ENCODE measurements around the gene SRPRA. TPM values are rescaled to one million over a fixed set of nuclear protein-coding genes. Genes with fewer than 3 reads are reported as not detected.
A peak's percentile ranks its signal among the peaks of the same experiment; 100 is the strongest.
"Not testable (repeated sequence)": the region's sequence is repeated elsewhere in the genome, so short reads cannot be mapped to it uniquely, and the experiment has no call there.

Gene SRPRA
- total RNA-seq, 1 donor, result 113 TPM

DNA sequence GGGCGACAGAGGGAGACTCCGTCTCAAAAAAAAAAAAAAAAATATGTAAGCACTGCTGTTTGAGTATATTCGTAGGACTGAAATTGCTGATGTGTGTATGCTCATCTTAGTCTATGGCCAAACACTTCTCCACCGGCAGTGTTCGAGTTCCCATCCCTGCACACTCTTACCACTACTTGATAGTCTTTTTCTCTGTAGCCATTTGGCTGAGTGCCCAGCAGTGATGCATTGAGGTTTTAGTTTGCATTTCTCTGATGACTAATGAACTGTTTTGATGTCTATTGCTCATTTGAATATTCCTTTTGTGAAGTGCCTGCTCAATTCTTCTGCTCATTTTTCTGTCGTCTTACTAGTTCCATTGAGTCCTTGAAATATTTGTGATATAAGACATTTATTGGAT is 16.1 kb upstream of the SRPRA start:
- DNase-seq (ENCODE audit: low read depth in 2 of 3, low spot score in 2 of 3), result peak in 2 of 3 donors; percentile 80 to 87

DNA sequence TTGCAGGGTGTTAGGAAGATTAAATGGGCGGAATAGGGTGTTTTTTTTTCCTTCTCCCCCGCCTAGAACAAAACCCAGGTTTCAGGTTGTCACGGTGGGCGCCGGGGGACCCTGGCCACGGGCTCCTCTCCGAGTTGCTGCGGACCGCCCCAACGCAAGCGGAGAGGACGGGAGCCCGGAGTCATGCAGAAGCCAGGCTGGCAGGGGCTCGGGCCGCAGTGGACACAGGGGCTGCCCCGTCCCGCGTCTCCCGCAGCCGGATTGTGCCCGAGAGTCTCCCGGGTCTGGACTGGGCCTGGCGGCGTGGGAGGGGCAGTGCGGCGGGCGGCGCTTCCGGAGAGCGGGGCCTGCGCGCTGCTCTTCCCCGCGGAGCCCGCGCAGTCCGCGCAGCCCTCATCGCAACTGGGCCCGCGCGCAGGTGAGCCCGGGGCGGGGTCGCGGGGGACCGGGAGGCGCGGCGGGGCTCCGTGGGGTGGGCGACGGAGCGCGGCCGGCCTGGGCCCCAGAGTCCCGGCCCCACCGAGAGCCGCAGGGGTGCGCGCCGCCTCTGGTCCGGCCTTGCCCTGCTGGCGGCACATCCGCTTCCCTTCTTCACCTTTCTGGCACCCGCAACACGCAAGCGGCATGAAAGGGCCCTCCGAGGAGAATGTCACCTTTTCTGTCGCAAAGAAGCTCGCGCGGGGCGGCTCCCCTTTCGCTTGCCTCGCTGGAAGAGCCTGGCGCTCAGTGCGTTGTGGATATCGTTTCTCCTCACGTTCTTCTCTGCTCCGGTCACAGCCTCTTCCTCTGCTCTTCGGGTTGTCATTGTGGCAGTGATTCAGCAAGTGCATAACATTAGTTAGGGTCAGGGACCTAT is 14.3 kb upstream of the SRPRA start, which contains the start of gene TIRAP:
Gene TIRAP, plus strand, starts transcription at position 358 of the 856 bp plus-strand sequence. CDS start 7,802 bp downstream, outside the sequence.
- DNase-seq (ENCODE audit: low read depth in 2 of 3, low spot score in 2 of 3), result peak in 2 of 3 donors; percentile 50 to 54

DNA sequence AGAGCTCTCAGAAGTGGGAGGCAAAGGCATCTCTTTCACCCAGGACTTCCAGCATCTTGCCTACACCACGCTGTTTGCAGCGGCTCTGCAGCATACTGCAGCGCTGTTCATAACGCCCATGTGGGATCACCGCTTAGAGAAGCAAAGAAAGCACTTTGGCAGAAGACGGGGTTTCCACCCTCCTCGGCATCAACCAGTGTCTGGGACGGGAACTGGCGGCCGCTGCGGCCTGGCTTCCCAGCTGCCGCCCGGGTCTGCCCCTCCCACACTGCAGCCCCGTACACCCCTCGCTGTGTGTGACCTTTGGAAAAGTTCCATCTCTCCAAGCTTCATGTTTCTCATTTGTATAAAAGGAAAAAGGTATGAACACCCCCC is 13.7 kb upstream of the SRPRA start:
- DNase-seq (ENCODE audit: low read depth in 2 of 3, low spot score in 2 of 3), result peak in 2 of 3 donors; percentile 32 to 36

DNA sequence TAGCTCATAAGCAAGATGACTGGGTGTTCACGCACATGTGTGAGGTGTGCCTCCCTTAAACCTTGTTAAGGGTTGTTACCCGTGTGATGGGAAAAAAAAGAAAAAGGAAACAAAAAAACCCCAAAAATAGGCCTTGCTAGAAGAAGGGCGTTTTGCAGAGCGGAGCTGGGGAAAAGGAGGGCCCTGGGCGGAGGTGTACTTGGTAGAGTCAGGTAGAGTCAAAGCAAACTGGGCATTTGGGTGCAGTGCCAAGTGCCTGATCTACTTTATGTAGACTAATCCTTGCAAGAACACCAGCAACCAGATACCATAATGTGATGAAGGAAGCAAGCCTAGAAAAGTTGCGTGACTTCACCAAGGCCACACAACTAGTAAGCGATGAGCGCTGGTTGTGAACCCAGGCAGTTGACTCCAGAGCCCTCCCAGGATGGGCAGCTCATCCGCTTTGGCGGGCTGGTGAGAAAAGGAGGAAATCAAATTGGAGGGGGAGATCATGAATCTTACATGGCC is 13.0 kb upstream of the SRPRA start:
- no peak for DNase-seq (ENCODE audit: low read depth in 2 of 3, low spot score in 2 of 3)

DNA sequence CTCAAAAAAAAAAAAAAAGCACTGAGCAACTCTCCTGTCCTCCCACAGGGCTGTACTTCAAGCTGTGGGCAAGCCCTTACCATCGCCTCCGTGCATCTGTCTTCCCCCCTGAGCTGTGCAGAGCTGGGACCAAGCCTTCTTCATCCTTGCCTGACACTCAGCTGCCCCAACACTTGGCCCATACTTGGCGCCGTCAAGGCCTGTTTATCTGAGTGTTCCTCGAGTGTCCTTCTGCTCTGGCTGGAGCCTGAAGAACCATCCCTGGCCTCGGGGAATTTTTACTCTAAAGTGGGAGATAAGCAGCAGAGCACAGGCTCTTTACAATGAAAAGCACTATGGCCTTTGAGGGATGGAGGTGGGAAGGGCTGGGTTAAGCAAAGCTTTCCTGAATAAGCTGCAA is 12.6 kb upstream of the SRPRA start:
- DNase-seq (ENCODE audit: low read depth in 2 of 3, low spot score in 2 of 3), result no peak

DNA sequence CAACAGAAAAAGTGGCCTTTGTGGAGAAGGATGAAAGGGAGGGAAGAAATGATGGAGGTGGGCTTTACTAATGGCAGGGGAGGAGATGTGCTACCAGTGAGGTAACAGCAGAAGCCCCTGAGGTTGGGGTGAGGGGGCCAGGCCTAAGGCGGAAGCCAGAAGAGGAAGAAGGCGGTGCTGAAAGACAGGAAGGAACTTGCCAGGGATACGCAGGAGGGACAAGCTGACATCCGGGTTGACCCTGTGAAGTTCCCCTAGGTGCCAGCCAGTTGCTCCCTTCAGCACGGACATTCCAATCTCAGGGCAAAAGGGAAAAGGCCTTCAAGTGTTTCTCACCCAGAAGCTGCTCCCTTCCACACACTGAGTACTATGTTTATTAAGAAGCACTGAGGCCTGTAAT is 11.9 kb upstream of the SRPRA start:
- DNase-seq (ENCODE audit: low read depth in 2 of 3, low spot score in 2 of 3), result no peak

DNA sequence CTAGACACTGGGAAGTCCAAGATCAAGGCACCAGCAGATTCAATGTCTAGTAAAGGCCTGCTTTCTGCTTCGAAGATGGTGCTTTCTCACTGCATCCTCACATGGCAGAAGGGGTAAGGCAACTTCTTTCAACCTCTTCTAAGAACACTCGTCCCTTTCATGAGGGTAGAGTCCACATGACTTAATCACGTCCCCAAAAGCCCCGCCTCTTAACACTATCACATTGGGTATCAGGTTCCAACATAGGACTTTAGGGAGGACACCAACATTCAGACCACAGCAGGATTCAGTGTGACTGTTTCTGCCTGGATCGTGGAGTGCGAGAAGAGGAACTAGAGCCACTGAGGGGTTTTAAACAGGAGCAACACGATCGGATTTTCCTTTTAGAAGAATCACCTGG is 10.5 kb upstream of the SRPRA start:
- no peak for DNase-seq (ENCODE audit: low read depth in 2 of 3, low spot score in 2 of 3)

DNA sequence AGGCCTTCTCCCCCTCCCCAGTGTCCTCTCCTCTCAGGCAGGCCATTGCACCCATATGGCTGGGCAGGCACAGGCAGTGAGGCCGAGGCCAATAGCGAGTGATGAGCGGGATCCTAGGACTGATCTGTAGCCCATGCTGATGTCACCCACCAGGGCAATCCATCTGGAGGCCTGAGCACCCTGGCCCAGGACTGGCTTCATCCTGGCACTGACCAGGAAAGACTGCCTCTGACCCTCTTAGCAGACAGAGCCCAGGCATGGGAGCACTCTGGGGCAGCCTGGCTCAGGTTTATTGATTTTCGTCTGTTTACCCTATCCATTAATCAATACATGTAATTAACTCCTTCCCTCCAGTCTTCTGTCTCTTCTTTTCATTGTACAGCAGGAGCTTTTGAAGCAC is 9.1 kb upstream of the SRPRA start:
- DNase-seq (ENCODE audit: low read depth in 2 of 3, low spot score in 2 of 3), result no peak

DNA sequence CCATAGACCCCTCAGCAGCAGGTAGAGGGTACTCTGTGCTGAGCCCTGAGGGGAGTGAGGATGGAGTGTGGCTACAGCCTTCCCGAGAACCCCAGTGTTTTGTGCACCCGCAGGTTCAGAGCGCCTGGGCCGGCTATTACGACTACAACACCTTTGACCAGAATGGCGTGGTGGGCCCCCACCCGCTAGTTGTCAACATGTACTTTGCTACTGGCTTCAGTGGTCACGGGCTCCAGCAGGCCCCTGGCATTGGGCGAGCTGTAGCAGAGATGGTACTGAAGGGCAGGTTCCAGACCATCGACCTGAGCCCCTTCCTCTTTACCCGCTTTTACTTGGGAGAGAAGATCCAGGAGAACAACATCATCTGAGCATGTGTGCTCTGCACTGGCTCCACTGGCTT is 8.6 kb upstream of the SRPRA start:
- DNase-seq (ENCODE audit: low read depth in 2 of 3, low spot score in 2 of 3), result no peak

DNA sequence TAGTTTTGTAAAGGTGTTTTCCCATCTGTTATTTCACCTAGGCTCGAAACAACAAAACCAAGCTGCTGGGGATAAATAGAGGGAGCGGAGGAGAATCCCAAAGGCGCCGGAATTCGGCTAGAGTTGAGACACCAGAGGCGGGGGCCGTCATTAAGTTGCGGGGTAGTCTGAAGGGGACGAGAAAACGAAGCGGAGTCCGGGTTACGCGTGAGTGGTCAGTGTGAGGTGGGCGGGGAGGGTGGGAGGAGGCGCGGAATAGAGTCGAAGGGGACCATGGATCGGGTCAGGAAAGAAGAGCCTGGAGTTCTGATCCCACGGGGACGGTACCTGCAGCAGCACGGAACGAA is 361 bp downstream of the SRPRA start:
- DNase-seq (ENCODE audit: low read depth in 2 of 3, low spot score in 2 of 3), result peak in 1 of 3 donors; percentile 12

DNA sequence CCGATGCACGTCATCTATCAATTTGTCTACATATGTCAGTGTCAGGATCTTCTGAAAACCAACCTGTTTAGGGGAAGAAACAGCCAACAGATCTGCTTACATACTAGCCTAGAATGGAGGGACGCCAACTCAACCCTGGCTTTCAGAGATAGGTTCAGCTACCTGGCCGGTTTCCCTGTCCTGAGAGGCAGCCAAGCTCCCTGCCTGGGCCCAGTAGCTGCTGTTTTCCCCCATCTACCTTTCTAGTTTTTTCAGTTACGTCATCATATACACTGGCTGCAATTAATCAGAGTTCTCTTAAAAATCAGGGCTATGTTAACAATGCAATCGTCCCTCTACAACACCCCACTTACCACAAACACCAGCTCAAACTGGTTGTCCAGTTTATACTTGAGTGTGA is 1.0 kb downstream of the SRPRA start:
- no peak for DNase-seq (ENCODE audit: low read depth in 2 of 3, low spot score in 2 of 3)

DNA sequence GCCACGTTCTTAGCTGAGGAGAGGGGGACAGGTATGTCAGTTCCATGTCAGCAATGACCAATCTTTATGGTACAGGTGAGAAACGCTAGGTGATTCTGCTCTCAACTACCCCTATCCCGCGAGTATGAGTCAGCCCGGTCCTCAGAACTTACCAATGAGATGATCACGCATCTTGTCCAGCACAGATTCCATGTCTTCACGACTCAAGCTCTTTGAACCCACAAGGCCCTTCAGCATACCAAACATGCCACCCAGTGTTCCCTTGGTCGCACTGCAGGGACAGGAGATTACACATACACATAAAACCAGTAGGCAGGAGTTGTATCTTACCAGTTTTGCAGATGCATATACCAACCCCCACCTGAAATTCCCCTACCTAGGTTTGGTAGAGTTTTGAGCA is 2.9 kb downstream of the SRPRA start:
- DNase-seq (ENCODE audit: low read depth in 2 of 3, low spot score in 2 of 3), result peak in 1 of 3 donors; percentile 31

DNA sequence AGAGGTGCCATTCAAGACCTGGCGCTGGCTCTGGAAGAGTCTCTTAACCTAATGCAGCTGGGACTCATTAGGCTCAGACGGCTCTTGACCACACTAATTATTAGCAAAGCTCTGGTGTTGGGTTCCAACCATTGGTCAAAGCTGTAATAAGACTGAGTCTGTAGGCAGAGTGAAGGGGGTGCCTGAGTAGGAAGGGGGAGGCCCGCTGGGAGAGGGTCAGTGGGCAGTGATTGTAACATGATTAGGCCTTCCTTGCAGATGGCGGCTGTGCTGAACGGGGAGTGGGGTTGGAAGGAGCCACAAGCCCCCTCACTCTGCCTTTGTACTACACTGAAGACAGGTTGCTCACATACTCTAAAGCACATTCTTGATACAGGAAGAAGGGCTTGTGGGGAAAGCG is 5.2 kb downstream of the SRPRA start:
- no peak for DNase-seq (ENCODE audit: low read depth in 2 of 3, low spot score in 2 of 3)

DNA sequence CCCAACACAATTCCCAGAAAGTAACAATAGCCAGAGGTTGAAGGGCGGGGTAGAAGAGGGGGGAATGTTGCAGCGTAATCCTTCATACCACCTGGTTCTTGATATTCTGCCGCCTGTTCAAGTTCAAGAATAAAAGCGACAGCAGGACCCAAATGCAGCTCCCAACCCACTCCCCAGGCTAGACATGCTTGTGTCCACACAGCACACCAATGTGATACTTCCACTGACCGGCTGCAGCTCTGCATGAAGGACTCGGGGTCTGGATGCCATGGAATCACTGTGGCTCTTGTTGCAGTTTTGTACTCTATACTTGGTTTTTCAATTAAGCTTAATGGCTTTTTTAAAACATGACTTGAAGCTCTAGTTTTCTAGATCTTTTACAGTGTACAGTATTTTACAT is 6.5 kb downstream of the SRPRA start:
- DNase-seq (ENCODE audit: low read depth in 2 of 3, low spot score in 2 of 3), result no peak

DNA sequence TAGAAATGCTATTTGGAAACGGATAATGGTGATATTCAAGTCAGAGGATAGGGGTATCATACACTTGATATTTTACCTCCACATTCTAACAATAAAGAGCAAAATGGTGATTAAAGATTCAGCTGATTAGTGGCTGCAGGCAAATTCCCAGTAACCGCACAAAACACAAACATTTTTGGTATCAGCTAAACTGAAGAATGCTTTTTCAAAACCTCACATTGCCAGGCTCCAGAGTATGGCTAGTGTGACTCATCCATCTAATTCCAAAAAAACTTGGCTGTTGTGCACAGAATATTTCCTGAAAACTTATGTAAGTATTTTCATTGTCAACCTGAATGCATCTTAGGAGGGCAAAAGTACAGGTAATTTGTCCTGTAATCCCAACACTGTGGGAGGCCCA is 10.9 kb downstream of the SRPRA start:
- no peak for DNase-seq (ENCODE audit: low read depth in 2 of 3, low spot score in 2 of 3)

DNA sequence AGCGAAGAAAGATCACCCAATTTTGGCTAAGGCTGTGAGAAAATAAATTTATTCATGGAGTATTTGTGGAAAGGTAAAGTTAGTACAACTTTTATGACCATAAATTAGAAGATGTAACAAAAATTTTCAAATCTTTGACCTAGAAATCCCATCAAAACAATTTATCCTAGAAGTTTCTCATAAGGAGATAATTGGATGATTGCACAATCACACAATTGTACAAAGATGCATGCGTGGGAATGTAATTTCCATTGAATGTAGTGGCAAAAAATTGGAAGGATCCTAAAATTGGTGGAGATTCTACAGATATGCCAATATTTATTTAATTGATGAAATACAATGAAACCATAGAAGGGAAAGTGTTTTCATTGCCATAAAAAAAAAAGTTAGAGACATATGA is 11.6 kb downstream of the SRPRA start:
- DNase-seq (ENCODE audit: low read depth in 2 of 3, low spot score in 2 of 3), result no peak

DNA sequence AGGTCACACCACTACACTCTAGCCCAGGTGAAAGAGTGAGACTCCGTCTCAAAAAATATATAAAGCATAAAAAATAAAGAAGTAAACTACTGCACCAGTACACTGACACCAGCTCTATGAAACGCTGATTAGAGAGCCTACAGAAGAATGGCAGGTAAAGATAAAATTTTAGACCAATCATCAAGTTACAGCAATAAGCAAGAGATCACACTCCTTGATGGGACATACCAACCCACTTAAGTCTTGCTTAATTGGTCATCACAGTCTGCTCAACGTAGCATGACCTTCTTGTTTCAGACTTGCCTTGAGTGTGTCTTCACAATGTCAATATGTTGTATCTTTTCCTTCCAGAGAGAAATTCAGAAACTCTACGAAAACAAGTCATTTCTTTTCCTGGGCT is 12.5 kb downstream of the SRPRA start:
- DNase-seq (ENCODE audit: low read depth in 2 of 3, low spot score in 2 of 3), result no peak

DNA sequence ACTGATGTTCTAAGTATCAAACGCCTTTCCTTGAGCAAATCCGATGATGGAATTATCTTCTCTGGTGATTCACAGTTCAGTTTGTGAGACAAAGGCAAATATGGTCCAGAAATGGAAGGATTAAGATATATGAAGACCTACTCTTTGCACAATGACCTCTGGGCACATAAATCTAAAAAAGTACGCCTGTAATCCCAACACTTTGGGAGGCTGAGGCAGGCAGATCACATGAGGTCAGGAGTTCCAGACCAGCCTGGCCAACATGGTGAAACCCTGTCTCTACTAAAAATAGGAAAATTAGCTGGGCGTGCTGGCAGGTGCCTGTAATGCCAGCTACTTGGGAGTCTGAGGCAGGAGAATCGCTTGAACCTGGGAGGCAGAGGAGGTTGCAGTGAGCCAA is 13.2 kb downstream of the SRPRA start:
- DNase-seq (ENCODE audit: low read depth in 2 of 3, low spot score in 2 of 3), result not testable (repeated sequence)

DNA sequence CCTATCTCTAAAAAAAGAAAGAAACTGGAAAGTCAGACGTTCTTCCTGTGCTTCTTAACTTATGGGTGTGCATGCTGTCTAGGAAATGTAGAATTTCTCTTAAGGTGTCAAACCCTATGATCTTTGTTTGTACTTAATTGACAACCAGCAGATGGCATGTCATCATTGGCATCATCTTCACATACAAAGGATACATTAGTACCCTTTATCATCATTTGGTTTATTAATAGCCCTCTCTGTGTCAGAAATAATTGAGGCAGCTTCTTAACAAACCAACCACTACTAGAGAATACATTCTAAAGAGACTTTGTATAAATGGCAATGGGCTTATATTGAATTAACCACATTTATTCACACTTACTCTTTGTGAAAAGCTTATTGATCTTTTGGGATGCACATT is 13.9 kb downstream of the SRPRA start:
- no peak for DNase-seq (ENCODE audit: low read depth in 2 of 3, low spot score in 2 of 3)

DNA sequence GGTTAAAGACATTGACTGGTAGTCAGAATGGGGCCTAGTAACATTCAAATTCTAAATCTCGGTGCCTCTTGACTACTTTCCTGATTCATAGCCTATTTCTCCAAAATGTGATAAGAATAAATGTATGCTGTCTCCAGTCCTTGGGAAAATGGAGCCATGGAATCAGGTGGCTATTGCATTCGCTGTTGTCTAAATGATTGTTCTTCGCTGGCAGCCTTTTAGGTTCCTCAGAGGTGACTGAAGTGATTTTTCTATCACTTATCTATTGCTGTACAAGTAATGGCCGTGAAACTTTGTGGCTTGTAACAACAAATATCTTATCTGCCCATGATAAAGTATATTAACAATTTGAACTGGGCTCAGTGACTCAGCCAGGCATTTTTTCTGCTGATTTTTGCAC is 15.4 kb downstream of the SRPRA start:
- no peak for DNase-seq (ENCODE audit: low read depth in 2 of 3, low spot score in 2 of 3)

DNA sequence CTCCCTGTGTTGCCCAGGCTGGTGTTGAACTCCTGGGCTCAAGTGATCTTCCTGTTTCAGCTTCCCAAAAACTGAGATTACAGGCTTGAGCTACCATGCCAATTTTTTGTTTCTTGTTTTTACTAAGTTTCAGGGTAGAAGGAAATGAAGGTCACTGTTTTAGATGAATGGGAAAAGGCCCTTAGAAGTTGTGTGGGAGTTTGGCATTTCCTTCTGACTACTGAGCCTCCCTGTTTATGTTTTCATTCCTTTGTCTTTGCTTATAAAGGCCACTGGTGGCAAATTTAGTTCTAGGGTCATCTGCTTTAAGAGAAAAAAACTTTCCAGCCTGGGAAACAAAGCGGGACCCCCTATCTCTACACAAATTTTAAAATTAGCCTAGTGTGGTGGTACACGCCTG is 22.1 kb downstream of the SRPRA start:
- DNase-seq (ENCODE audit: low read depth in 2 of 3, low spot score in 2 of 3), result no peak

DNA sequence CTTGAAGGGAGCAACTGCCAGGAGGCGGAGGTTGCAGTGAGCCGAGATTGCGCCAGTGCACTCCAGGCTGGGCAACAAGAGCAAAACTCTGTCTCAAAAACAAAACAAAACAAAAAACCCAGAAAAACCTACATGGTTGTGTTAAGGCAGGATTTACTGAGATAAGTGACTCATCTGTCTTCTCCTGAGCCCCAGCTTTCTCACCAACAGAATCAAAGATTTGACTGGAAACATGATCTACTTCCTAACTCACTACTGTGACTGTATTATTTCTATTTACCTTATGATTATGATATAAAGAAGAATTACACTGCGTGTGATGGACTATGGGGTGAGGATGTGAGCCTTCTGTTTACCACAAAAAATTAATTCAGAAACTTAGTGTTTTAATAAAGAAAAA is 35.3 kb downstream of the SRPRA start:
- DNase-seq (ENCODE audit: low read depth in 2 of 3, low spot score in 2 of 3), result no peak

DNA sequence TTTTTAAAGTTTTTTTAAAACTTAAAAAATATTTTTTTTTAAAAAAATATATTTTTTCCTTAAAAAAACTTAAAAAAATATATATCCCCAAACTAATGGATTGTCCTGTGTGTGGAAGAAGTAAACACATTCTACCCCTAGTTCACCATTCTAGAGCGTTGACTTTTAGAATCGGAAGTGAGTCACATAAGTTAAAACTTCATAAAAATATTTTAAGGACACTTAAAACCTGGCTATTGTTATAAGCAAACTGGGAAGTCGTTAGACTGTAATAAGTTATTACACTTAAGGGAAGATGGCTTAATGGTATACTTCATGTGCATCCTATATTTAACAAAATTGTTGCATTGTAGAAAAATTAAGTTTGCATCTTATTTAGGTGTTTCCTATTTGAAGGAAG is 36.0 kb downstream of the SRPRA start:
- DNase-seq (ENCODE audit: low read depth in 2 of 3, low spot score in 2 of 3), result no peak
